SK-N-SH (cell line): ENCODE measurements around the gene HIVEP2. TPM values are rescaled to one million over a fixed set of nuclear protein-coding genes. Genes with fewer than 3 reads are reported as not detected.

Source experiments
- CTCF ChIA-PET: fragments of 300-600, 350-600 bp; formaldehyde crosslinking; extraction: SDS; loops from one replicate; lab custom pipeline; 2021; lab: Yijun Ruan, JAX
- POLR2A ChIA-PET: fragments of 350-600 bp; sonication (Branson Sonifier 250); formaldehyde crosslinking; extraction: SDS; loops from one replicate; lab custom pipeline; 2020; ENCODE audit warnings: antibody characterized with exemption, inconsistent platforms; lab: Yijun Ruan, JAX
- DNase-seq: peaks from one replicate; pipeline ENCODE4 v3.0.0; 2012
- H2AFZ ChIP-seq: fragments of 200-600 bp; sonication (generic); 2 replicates; pipeline ENCODE4 v1.8.1; 2016; ENCODE audit warnings: antibody characterized with exemption, mild to moderate bottlenecking, low read depth
- H3F3A ChIP-seq: fragments of 200-600 bp; sonication (generic); replicated peaks from 2 replicates; pipeline ENCODE3; 2016; ENCODE audit warnings: antibody characterized with exemption, mild to moderate bottlenecking; ENCODE audit not compliant: insufficient read depth
- H3K27ac ChIP-seq, 2 experiments: fragments of 200-500 bp in 1 of 2; fragments of 200-600 bp in 1 of 2; sonication (Bioruptor generic) in 1 of 2; sonication (generic), shearing (Covaris generic) in 1 of 2; 2 replicates each; pipeline versions ENCODE4 v1.5.1 to v1.6.1; 2014 to 2016; ENCODE audit warnings: low read depth in 2 of 2, inconsistent platforms in 1 of 2, low read length in 1 of 2, mild to moderate bottlenecking in 1 of 2, mixed read lengths in 1 of 2
- H3K27me3 ChIP-seq: fragments of 200-600 bp; sonication (generic), shearing (Covaris generic); 2 replicates; pipeline ENCODE4 v1.6.1; 2016; ENCODE audit warnings: mixed run types; ENCODE audit not compliant: insufficient read depth
- H3K36me3 ChIP-seq, 2 experiments: fragments of 200-500 bp in 1 of 2; fragments of 200-600 bp in 1 of 2; sonication (Bioruptor generic) in 1 of 2; sonication (generic) in 1 of 2; replicated peaks in 1 of 2; 2 replicates each; pipeline versions ENCODE3 to v1.5.1; 2014 to 2016; ENCODE audit warnings: low read length in 1 of 2, mild to moderate bottlenecking in 1 of 2; ENCODE audit not compliant: insufficient read depth in 2 of 2, control insufficient read depth in 1 of 2
- H3K4me1 ChIP-seq, 2 experiments: fragments of 200-500 bp in 1 of 2; fragments of 200-600 bp in 1 of 2; sonication (Bioruptor generic) in 1 of 2; sonication (generic), shearing (Covaris generic) in 1 of 2; 2 replicates each; pipeline versions ENCODE4 v1.5.1 to v1.6.1; 2014 to 2016; ENCODE audit warnings: low read depth in 1 of 2, low read length in 1 of 2, mixed run types in 1 of 2; ENCODE audit not compliant: insufficient read depth in 2 of 2, control insufficient read depth in 1 of 2
- H3K4me2 ChIP-seq: fragments of 200-600 bp; sonication (generic), shearing (Covaris generic); 2 replicates; pipeline ENCODE4 v1.6.1; 2017; ENCODE audit warnings: mixed run types
- H3K4me3 ChIP-seq, 2 experiments: fragments of 200-500 bp in 1 of 2; fragments of 200-600 bp in 1 of 2; sonication (Bioruptor generic) in 1 of 2; sonication (generic), shearing (Covaris generic) in 1 of 2; 2 replicates each; pipeline versions ENCODE4 v1.5.1 to v1.8.1; 2014 to 2016; ENCODE audit warnings: low read depth in 2 of 2, inconsistent platforms in 1 of 2, low read length in 1 of 2, mild to moderate bottlenecking in 1 of 2, mixed read lengths in 1 of 2, moderate library complexity in 1 of 2
- H3K79me2 ChIP-seq: fragments of 200-600 bp; sonication (generic); 2 replicates; pipeline ENCODE4 v1.8.1; 2017; ENCODE audit warnings: mild to moderate bottlenecking; ENCODE audit not compliant: insufficient read depth
- H3K9ac ChIP-seq: fragments of 200-600 bp; sonication (generic); 2 replicates; pipeline ENCODE4 v1.6.1; 2017; ENCODE audit warnings: mixed run types
- H3K9me2 ChIP-seq: fragments of 200-600 bp; sonication (generic); 2 replicates; pipeline ENCODE4 v1.6.1; 2017; ENCODE audit warnings: mixed run types
- H3K9me3 ChIP-seq: fragments of 200-600 bp; sonication (generic); 2 replicates; pipeline ENCODE4 v1.6.1; 2017; ENCODE audit warnings: mixed run types, mild to moderate bottlenecking, moderate library complexity
- H4K20me1 ChIP-seq: fragments of 200-600 bp; sonication (generic); 2 replicates; pipeline ENCODE4 v1.6.1; 2017; ENCODE audit warnings: mild to moderate bottlenecking, mixed run types; ENCODE audit not compliant: insufficient read depth
- CHD2 ChIP-seq: fragments of 150-350 bp; IDR thresholded peaks from 2 replicates; pipeline ENCODE4 v1.6.1; 2018; ENCODE audit warnings: low read length; ENCODE audit not compliant: partially characterized antibody
- ELF1 ChIP-seq: IDR thresholded peaks from 2 replicates; pipeline ENCODE4 v1.4.0; 2012
- EP300 ChIP-seq, 2 experiments: IDR thresholded peaks; 2 replicates each; pipeline versions ENCODE4 v1.4.0 to v1.6.1; 2012; ENCODE audit warnings: borderline replicate concordance in 1 of 2, low read depth in 1 of 2, low read length in 1 of 2
- EZH2phosphoT487 ChIP-seq: fragments of 200-600 bp; sonication (generic); IDR thresholded peaks from 2 replicates; pipeline ENCODE4 v1.6.1; 2017; ENCODE audit warnings: low read depth, mixed run types, mild to moderate bottlenecking, antibody characterized with exemption, moderate library complexity, borderline replicate concordance
- FOSL2 ChIP-seq: IDR thresholded peaks from 2 replicates; pipeline ENCODE4 v1.4.0; 2012; ENCODE audit warnings: low read depth, mild to moderate bottlenecking, moderate library complexity, borderline replicate concordance
- FOXJ3 ChIP-seq: sonication (generic); formaldehyde crosslinking; IDR thresholded peaks from 2 replicates; pipeline ENCODE4 v1.5.1; 2020; ENCODE audit warnings: mild to moderate bottlenecking, missing genetic modification reagents
- GABPA ChIP-seq: IDR thresholded peaks from 2 replicates; pipeline ENCODE4 v1.4.0; 2012; ENCODE audit warnings: low read depth, mild to moderate bottlenecking
- GATA2 ChIP-seq: sonication (generic); formaldehyde crosslinking; IDR thresholded peaks from 2 replicates; pipeline ENCODE4 v1.5.0; 2020; ENCODE audit warnings: mild to moderate bottlenecking, missing genetic modification reagents
- JUND ChIP-seq: IDR thresholded peaks from 2 replicates; pipeline ENCODE4 v1.4.0; 2012
- MAX ChIP-seq: IDR thresholded peaks from 2 replicates; pipeline ENCODE4 v1.4.0; 2012; ENCODE audit warnings: low read depth
- PBX3 ChIP-seq: IDR thresholded peaks from 2 replicates; pipeline ENCODE4; 2012
- POLR2AphosphoS5 ChIP-seq: IDR thresholded peaks from 2 replicates; pipeline ENCODE4 v1.6.1; 2012; ENCODE audit warnings: low read depth, low read length
- RCOR1 ChIP-seq: fragments of 150-350 bp; IDR thresholded peaks from 2 replicates; pipeline ENCODE4 v1.6.1; 2017; ENCODE audit warnings: antibody characterized with exemption, low read length
- RFX5 ChIP-seq: IDR thresholded peaks from 2 replicates; pipeline ENCODE4 v1.6.1; 2012; ENCODE audit warnings: mild to moderate bottlenecking, improper control_type of control experiment, low read length
- RXRA ChIP-seq: IDR thresholded peaks from 2 replicates; pipeline ENCODE4 v1.4.0; 2012; ENCODE audit warnings: low read depth, mild to moderate bottlenecking, borderline replicate concordance
- SIN3A ChIP-seq: IDR thresholded peaks from 2 replicates; pipeline ENCODE4 v1.6.1; 2012; ENCODE audit warnings: low read depth, mild to moderate bottlenecking, low read length, moderate library complexity, borderline replicate concordance
- SMC3 ChIP-seq: IDR thresholded peaks from 2 replicates; pipeline ENCODE4 v1.6.1; 2012; ENCODE audit warnings: low read depth, low read length, improper control_type of control experiment
- TAF1 ChIP-seq: IDR thresholded peaks from 2 replicates; pipeline ENCODE4 v1.6.1; 2012; ENCODE audit warnings: low read depth, mild to moderate bottlenecking, low read length, moderate library complexity, borderline replicate concordance
- TCF12 ChIP-seq: IDR thresholded peaks from 2 replicates; pipeline ENCODE4 v1.4.0; 2012
- TEAD4 ChIP-seq: IDR thresholded peaks from 2 replicates; pipeline ENCODE4 v1.4.0; 2012; ENCODE audit warnings: mild to moderate bottlenecking, borderline replicate concordance; ENCODE audit not compliant: insufficient read depth
- YY1 ChIP-seq: IDR thresholded peaks from 2 replicates; pipeline ENCODE4 v1.4.0; 2012; ENCODE audit warnings: low read depth, mild to moderate bottlenecking
- WGBS: methylation state at CpG from one replicate; pipeline ENCODE4 v1.1.6; 2017; ENCODE audit warnings: low lambda C conversion rate; 5-methylcytosine and 5-hydroxymethylcytosine counted together
- polyA plus RNA-seq, 3 experiments: library from polyadenylated mRNA; depleted of rRNA; stranded (reverse); fragments of >200 nt; gene quantifications; 2 replicates each; pipeline ENCODE4 v1.2.3, GENCODE V29; 2012
- TF ChIP-seq, protein P1 (sequence below): fragments of 150-350 bp; IDR thresholded peaks from 2 replicates; pipeline ENCODE4 v1.6.1; 2016; ENCODE audit warnings: mild to moderate bottlenecking, low read depth, low read length

HIVEP2 gene
- polyA plus RNA-seq, 1 of the 3 experiments (the other 2 are of a cell fraction), result 2.5 TPM

- TF ChIP-seq RFX5 (no peak), TCF12 (peak; percentile 70), RCOR1 (peak; percentile 57), MAX (peak; percentile 16; the same call in 1 of the 2 replicates), CHD2 (peak; percentile 42), JUND (peak; percentile 36; the same call in 1 of the 2 replicates), GATA2 (peak; percentile 37; the same call in 1 of the 2 replicates)
- TF ChIP-seq, all 33 proteins: peak for 20
Measured at GRCh38 chr6:142845624-142846458, 99.1 kb downstream of the HIVEP2 start (continued).

- POLR2A ChIA-PET, result interaction anchor here (0.6 to 2.3 kb wide), 4 partner anchors 36 to 584 kb away, joined by 3 to 7 read pairs (median 4); partner anchors contain the start of gene HIVEP2
- no peaks in the 10 kb centered on the region for H3K9me2 ChIP-seq
- no peaks in the 10 kb centered on the region for H4K20me1 ChIP-seq
- no peaks in the 10 kb centered on the region for H3K36me3 ChIP-seq
- peak overlapping the region; percentile 99 for H3K27ac ChIP-seq
- peaks cover 63% of the 10 kb centered on the region for H3F3A ChIP-seq
- 0 out of 2 replicates have a peak overlapping the region, but pooled peaks have one; percentile 13 for H2AFZ ChIP-seq
- WGBS, result 43% methylated on average over 2 of the region's 2 CpGs
- peak overlapping the region; percentile 43 to 56 for H3K4me3 ChIP-seq
- peak overlapping the region; percentile 82 for H3K9ac ChIP-seq
- CTCF ChIA-PET, result interaction anchor here (0.6 to 1.9 kb wide), 6 partner anchors 9 to 145 kb away, joined by 3 to 6 read pairs (median 5); no protein-coding TSS in a partner anchor
- H3K9me3 ChIP-seq, result no peaks in the 10 kb centered on the region
- H3K27me3 ChIP-seq, result no peaks in the 10 kb centered on the region
- DNase-seq, result no peak
- peak overlapping the region; percentile 91 for H3K4me2 ChIP-seq
- H3K79me2 ChIP-seq, result peaks cover 60% of the 10 kb centered on the region
- H3K4me1 ChIP-seq, result peaks cover 45 to 53% of the 10 kb centered on the region in 2 experiments
- TF ChIP-seq GABPA, result no peak
- no peak for TF ChIP-seq POLR2AphosphoS5
- TF ChIP-seq SMC3, result no peak
- no peak for TF ChIP-seq JUND
- no peak for TF ChIP-seq RXRA
- TF ChIP-seq SIN3A, result no peak
- TF ChIP-seq ELF1, result no peak
- TF ChIP-seq, protein P1, sequence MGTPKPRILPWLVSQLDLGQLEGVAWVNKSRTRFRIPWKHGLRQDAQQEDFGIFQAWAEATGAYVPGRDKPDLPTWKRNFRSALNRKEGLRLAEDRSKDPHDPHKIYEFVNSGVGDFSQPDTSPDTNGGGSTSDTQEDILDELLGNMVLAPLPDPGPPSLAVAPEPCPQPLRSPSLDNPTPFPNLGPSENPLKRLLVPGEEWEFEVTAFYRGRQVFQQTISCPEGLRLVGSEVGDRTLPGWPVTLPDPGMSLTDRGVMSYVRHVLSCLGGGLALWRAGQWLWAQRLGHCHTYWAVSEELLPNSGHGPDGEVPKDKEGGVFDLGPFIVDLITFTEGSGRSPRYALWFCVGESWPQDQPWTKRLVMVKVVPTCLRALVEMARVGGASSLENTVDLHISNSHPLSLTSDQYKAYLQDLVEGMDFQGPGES, result no peak
- TF ChIP-seq TAF1, result no peak
- TF ChIP-seq EZH2phosphoT487, result no peak
- TF ChIP-seq TEAD4, result no peak
- TF ChIP-seq FOSL2, result no peak
- TF ChIP-seq CHD2, result no peak
- TF ChIP-seq GATA2, result no peak
- TF ChIP-seq RCOR1, result no peak
- no peak for TF ChIP-seq MAX
- TF ChIP-seq EP300 (IDR thresholded peaks at IDR 0.05; ENCODE audit: borderline replicate concordance in 1 of 2, low read depth in 1 of 2, low read length in 1 of 2), result no peak
- no peak for TF ChIP-seq PBX3
- TF ChIP-seq FOXJ3 (CRISPR knock-in tag), result no peak
- TF ChIP-seq YY1, result no peak
Measured at GRCh38 chr6:142845143-142845571, 99.8 kb downstream of the HIVEP2 start.
